Uterus (tissue), 4 donors: ENCODE data around the gene MTHFD2L. TPM values are rescaled to one million over a fixed set of nuclear protein-coding genes. Genes with fewer than 3 reads are reported as not detected.

Experiments used
- DNase-seq, 2 donors: peaks; one replicate each; pipeline ENCODE4 v3.0.0-alpha.2; 2019 to 2020
- H3K27ac ChIP-seq, 2 donors: fragments of 200-600 bp; sonication (generic); 1 replicate in 1 of 2; 2 replicates in 1 of 2; pipeline ENCODE4 v1.5.1; 2016 to 2018
- H3K27me3 ChIP-seq, 2 donors: fragments of 200-600 bp; sonication (generic); one replicate each; pipeline ENCODE4 v1.5.1; 2018 to 2019; ENCODE audit warnings: control low read depth in 1 of 2
- H3K36me3 ChIP-seq, 2 donors: fragments of 200-600 bp; sonication (generic); one replicate each; pipeline ENCODE4 v1.5.1; 2019; ENCODE audit warnings: control low read depth in 1 of 2
- H3K4me1 ChIP-seq, 2 donors: fragments of 200-600 bp; sonication (generic); one replicate each; pipeline ENCODE4 v1.5.1; 2018 to 2019; ENCODE audit warnings: control low read depth in 1 of 2
- H3K4me3 ChIP-seq, 2 donors: fragments of 200-600 bp; sonication (generic); 1 replicate in 1 of 2; 2 replicates in 1 of 2; pipeline ENCODE4 v1.5.1; 2018 to 2019; ENCODE audit warnings: mild to moderate bottlenecking in 1 of 2
- H3K9me3 ChIP-seq, 2 donors: fragments of 200-600 bp; sonication (generic); one replicate each; pipeline ENCODE4 v1.5.1; 2019; ENCODE audit warnings: control low read depth in 1 of 2
- CTCF ChIP-seq, 4 experiments: fragments of 200-600 bp in 2 of 4; fragments of 450-650 bp in 2 of 4; sonication (generic) in 2 of 4; IDR thresholded peaks; one replicate each; pipeline ENCODE4 v1.5.1; 2016 to 2019; ENCODE audit warnings: antibody characterized with exemption in 4 of 4, mild to moderate bottlenecking in 2 of 4, moderate library complexity in 1 of 4
- POLR2A ChIP-seq, 2 donors: fragments of 450-650 bp; IDR thresholded peaks; one replicate each; pipeline ENCODE4 v1.6.1; 2016; ENCODE audit warnings: antibody characterized with exemption in 2 of 2, mild to moderate bottlenecking in 1 of 2, moderate library complexity in 1 of 2
- intact Hi-C: fragments of 100-400 bp; cut with DNase I; formaldehyde crosslinking; loops from one replicate; pipeline ENCODE4 v1.15.1; 2023; ENCODE audit warnings: low total_unique reads
- total RNA-seq, 4 donors: library from RNA; depleted of rRNA in 3 of 4; stranded (reverse); fragments of >200 nt in 3 of 4; gene quantifications; one replicate each; pipeline versions ENCODE4 v1.1.0 to v1.2.4, GENCODE V29; 2014 to 2023
- donor health status: DM: yes; HTN: yes; CAD: no.

The MTHFD2L gene
- total RNA-seq, 4 donors from 2014 or later: 2.4 to 32.5 (median 12.9) TPM

- Histone ChIP-seq H3K36me3 (no peaks in the 10 kb centered on the region), H3K9me3 (no peaks in the 10 kb centered on the region), H3K27ac (no peak overlapping the region), H3K4me3 (no peak overlapping the region), H3K27me3 (no peaks in the 10 kb centered on the region), H3K4me1 (no peaks in the 10 kb centered on the region)
- TF ChIP-seq CTCF (IDR thresholded peaks at IDR 0.05): peak in 3 of 4 experiments; percentile 25 to 55 (median 42)
- no peak for TF ChIP-seq POLR2A (IDR thresholded peaks at IDR 0.05)
- intact Hi-C loops: no loop called here
- peak; percentile 33 to 35 for DNase-seq
These were observed 71.0 kb downstream of the MTHFD2L start for GRCh38 chr4:74228691-74229640.

- Histone ChIP-seq H3K4me3 (no peak overlapping the region), H3K4me1 (no peaks in the 10 kb centered on the region), H3K27me3 (no peaks in the 10 kb centered on the region), H3K36me3 (no peaks in the 10 kb centered on the region), H3K27ac (no peak overlapping the region), H3K9me3 (no peaks in the 10 kb centered on the region)
- intact Hi-C loops: no loop called here
- DNase-seq: no peak
- no peak for TF ChIP-seq POLR2A (IDR thresholded peaks at IDR 0.05)
- TF ChIP-seq CTCF (IDR thresholded peaks at IDR 0.05): no peak
These were observed 73.1 kb downstream of the MTHFD2L start for GRCh38 chr4:74230902-74231499.

- H3K36me3 ChIP-seq: no peaks in the 10 kb centered on the region
- no peaks in the 10 kb centered on the region for H3K27me3 ChIP-seq
- no peaks in the 10 kb centered on the region for H3K9me3 ChIP-seq
- no peak for DNase-seq
- H3K4me1 ChIP-seq: no peaks in the 10 kb centered on the region
- intact Hi-C loops: no loop called here
- no peak overlapping the region for H3K4me3 ChIP-seq
- TF ChIP-seq POLR2A (IDR thresholded peaks at IDR 0.05) (no peak), CTCF (IDR thresholded peaks at IDR 0.05) (no peak)
- no peak overlapping the region for H3K27ac ChIP-seq
These were observed 77.2 kb downstream of the MTHFD2L start for GRCh38 chr4:74235135-74235534.

GRCh38 chr4:74237425-74237966 lies 79.6 kb downstream of the MTHFD2L start:
- TF ChIP-seq POLR2A (IDR thresholded peaks at IDR 0.05) (no peak), CTCF (IDR thresholded peaks at IDR 0.05) (no peak)
- Histone ChIP-seq H3K27me3 (no peaks in the 10 kb centered on the region), H3K36me3 (no peaks in the 10 kb centered on the region), H3K4me1 (no peaks in the 10 kb centered on the region), H3K4me3 (no peak overlapping the region), H3K9me3 (no peaks in the 10 kb centered on the region), H3K27ac (no peak overlapping the region)
- DNase-seq: no peak
- intact Hi-C loops: no loop called here

GRCh38 chr4:74244049-74244448 lies 86.1 kb downstream of the MTHFD2L start:
- Histone ChIP-seq H3K9me3 (no peaks in the 10 kb centered on the region), H3K4me1 (no peaks in the 10 kb centered on the region), H3K27ac (no peak overlapping the region), H3K27me3 (no peaks in the 10 kb centered on the region), H3K36me3 (no peaks in the 10 kb centered on the region), H3K4me3 (no peak overlapping the region)
- no peak for TF ChIP-seq POLR2A (IDR thresholded peaks at IDR 0.05)
- no peak for TF ChIP-seq CTCF (IDR thresholded peaks at IDR 0.05)
- intact Hi-C loops: no loop called here
- no peak for DNase-seq
